Measurements from ENCODE around the gene C19orf53. TPM values are rescaled to one million over a fixed set of nuclear protein-coding genes. Genes with fewer than 3 reads are reported as not detected.

C19orf53 gene
- total and polyA plus RNA-seq, 10 of the 15 experiments (the other 5 are each of a cell fraction or from before 2014, with no cell fraction given), result 109 to 449 (median 218) TPM

DNA sequence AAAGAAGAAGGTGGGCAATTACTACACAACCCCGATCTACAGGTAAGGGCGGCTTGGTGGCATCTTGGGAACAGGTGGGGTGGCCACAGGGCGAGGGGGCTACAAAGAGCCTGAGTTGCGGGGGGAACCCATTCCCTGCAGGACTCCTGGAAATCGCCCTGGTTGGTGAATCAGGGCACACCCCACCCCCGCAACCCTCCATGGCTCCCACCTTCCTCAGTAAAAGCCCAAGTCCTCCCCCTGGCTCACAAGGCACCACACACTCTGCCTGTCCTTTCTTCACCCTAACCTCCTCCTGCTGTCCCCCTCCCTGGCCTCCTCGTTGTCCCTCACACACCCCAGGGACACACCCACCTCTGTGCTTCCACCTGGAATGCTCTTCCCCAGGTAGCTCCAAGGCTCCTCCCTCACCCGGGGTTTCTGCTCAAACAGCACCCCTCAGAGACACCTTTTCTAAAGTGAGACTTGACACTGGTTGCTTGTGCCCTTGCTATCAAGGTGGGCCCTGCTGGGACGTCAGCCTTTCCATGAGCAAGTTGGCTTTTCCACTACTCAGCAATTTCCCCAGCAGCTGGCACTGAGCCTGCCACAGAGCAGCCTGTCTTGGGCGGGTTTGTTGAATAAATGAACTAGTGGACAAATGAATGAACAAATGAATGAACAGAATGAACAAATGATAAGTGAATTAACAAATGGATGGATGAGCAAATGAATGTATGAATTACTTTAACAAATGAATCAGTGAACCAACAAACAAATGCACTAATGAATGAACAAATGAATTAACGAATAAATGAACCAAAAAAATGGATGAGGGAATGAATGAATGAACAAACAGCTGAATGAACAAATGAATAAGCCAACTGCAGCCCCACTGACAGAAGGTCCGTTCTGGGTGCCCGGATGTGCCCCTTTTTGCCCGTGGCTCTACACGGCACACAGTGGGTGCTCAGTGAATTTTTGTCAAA, 16.2 kb upstream of the C19orf53 start:
- WGBS (ENCODE audit: insufficient coverage, insufficient replicate concordance, low lambda C conversion rate, missing lambda C conversion rate), result 87% methylated on average over 15 of the region's 15 CpGs
- Histone ChIP-seq H3K79me2 (ENCODE audit: control insufficient read depth, insufficient read depth, low read length) (no peaks in the 10 kb centered on the region), H3K4me2 (ENCODE audit: control insufficient read depth, insufficient read depth) (no peak overlapping the region), H4K20me1 (ENCODE audit: control insufficient read depth, insufficient read depth) (no peaks in the 10 kb centered on the region), H3K36me3 (ENCODE audit: control insufficient read depth in 2 of 2, insufficient read depth in 2 of 2, low read length in 1 of 2) (peaks cover 12 to 21% of the 10 kb centered on the region in 2 experiments), H3K27ac (ENCODE audit: control insufficient read depth, insufficient read depth) (no peak overlapping the region), H3K27me3 (replicated peaks in 1 of 2; ENCODE audit: control insufficient read depth in 2 of 2, insufficient read depth in 2 of 2, low read length in 1 of 2) (no peaks in the 10 kb centered on the region), H3K9me3 (replicated peaks; ENCODE audit: control insufficient read depth, insufficient read depth, low read length) (no peaks in the 10 kb centered on the region), H2AFZ (ENCODE audit: control insufficient read depth, low read depth, low read length) (no peak overlapping the region), H3K4me3 (no peak overlapping the region), H3K9ac (ENCODE audit: control insufficient read depth, insufficient read depth, low read length) (no peak overlapping the region), H3K4me1 (ENCODE audit: control insufficient read depth, insufficient read depth, low read length) (no peaks in the 10 kb centered on the region)
- FAIRE-seq (no peak), DNase-seq (ENCODE audit: low read depth, low spot score) (no peak), ATAC-seq (no peak)
- POLR2A ChIA-PET, result no interaction called here
- in situ Hi-C loops (cut with MboI) (no loop called here), intact Hi-C loops (cut with micrococcal nuclease; ENCODE audit: unreplicated experiment) (no loop called here)
- TF ChIP-seq IRF4 (IDR thresholded peaks at IDR 0.05; ENCODE audit: low read depth, low read length), result no peak
- TF ChIP-seq, protein P1, sequence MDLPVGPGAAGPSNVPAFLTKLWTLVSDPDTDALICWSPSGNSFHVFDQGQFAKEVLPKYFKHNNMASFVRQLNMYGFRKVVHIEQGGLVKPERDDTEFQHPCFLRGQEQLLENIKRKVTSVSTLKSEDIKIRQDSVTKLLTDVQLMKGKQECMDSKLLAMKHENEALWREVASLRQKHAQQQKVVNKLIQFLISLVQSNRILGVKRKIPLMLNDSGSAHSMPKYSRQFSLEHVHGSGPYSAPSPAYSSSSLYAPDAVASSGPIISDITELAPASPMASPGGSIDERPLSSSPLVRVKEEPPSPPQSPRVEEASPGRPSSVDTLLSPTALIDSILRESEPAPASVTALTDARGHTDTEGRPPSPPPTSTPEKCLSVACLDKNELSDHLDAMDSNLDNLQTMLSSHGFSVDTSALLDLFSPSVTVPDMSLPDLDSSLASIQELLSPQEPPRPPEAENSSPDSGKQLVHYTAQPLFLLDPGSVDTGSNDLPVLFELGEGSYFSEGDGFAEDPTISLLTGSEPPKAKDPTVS (IDR thresholded peaks at IDR 0.05; ENCODE audit: low read depth, low read length), result no peak
- TF ChIP-seq, protein P2, sequence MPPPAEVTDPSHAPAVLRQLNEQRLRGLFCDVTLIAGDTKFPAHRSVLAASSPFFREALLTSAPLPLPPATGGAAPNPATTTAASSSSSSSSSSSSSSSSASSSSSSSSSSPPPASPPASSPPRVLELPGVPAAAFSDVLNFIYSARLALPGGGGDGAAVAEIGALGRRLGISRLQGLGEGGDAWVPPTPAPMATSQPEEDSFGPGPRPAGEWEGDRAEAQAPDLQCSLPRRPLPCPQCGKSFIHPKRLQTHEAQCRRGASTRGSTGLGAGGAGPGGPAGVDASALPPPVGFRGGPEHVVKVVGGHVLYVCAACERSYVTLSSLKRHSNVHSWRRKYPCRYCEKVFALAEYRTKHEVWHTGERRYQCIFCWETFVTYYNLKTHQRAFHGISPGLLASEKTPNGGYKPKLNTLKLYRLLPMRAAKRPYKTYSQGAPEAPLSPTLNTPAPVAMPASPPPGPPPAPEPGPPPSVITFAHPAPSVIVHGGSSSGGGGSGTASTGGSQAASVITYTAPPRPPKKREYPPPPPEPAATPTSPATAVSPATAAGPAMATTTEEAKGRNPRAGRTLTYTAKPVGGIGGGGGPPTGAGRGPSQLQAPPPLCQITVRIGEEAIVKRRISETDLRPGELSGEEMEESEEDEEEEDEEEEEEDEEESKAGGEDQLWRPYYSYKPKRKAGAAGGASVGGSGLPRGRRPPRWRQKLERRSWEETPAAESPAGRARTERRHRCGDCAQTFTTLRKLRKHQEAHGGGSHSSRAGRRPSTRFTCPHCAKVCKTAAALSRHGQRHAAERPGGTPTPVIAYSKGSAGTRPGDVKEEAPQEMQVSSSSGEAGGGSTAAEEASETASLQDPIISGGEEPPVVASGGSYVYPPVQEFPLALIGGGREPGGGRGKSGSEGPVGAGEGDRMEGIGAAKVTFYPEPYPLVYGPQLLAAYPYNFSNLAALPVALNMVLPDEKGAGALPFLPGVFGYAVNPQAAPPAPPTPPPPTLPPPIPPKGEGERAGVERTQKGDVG (CRISPR knock-in tag; IDR thresholded peaks at IDR 0.05), result no peak
- TF ChIP-seq, protein P3, sequence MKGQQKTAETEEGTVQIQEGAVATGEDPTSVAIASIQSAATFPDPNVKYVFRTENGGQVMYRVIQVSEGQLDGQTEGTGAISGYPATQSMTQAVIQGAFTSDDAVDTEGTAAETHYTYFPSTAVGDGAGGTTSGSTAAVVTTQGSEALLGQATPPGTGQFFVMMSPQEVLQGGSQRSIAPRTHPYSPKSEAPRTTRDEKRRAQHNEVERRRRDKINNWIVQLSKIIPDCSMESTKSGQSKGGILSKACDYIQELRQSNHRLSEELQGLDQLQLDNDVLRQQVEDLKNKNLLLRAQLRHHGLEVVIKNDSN (IDR thresholded peaks at IDR 0.05; ENCODE audit: borderline replicate concordance, extremely low read length, insufficient read depth, low read depth, low read length), result no peak
- TF ChIP-seq, protein P4, sequence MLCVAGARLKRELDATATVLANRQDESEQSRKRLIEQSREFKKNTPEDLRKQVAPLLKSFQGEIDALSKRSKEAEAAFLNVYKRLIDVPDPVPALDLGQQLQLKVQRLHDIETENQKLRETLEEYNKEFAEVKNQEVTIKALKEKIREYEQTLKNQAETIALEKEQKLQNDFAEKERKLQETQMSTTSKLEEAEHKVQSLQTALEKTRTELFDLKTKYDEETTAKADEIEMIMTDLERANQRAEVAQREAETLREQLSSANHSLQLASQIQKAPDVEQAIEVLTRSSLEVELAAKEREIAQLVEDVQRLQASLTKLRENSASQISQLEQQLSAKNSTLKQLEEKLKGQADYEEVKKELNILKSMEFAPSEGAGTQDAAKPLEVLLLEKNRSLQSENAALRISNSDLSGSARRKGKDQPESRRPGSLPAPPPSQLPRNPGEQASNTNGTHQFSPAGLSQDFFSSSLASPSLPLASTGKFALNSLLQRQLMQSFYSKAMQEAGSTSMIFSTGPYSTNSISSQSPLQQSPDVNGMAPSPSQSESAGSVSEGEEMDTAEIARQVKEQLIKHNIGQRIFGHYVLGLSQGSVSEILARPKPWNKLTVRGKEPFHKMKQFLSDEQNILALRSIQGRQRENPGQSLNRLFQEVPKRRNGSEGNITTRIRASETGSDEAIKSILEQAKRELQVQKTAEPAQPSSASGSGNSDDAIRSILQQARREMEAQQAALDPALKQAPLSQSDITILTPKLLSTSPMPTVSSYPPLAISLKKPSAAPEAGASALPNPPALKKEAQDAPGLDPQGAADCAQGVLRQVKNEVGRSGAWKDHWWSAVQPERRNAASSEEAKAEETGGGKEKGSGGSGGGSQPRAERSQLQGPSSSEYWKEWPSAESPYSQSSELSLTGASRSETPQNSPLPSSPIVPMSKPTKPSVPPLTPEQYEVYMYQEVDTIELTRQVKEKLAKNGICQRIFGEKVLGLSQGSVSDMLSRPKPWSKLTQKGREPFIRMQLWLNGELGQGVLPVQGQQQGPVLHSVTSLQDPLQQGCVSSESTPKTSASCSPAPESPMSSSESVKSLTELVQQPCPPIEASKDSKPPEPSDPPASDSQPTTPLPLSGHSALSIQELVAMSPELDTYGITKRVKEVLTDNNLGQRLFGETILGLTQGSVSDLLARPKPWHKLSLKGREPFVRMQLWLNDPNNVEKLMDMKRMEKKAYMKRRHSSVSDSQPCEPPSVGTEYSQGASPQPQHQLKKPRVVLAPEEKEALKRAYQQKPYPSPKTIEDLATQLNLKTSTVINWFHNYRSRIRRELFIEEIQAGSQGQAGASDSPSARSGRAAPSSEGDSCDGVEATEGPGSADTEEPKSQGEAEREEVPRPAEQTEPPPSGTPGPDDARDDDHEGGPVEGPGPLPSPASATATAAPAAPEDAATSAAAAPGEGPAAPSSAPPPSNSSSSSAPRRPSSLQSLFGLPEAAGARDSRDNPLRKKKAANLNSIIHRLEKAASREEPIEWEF (IDR thresholded peaks at IDR 0.05; ENCODE audit: insufficient replicate concordance, low read depth, low read length), result no peak
- peak; percentile 96 for TF ChIP-seq ZNF24 (IDR thresholded peaks at IDR 0.05)
- TF ChIP-seq ATF7 (IDR thresholded peaks at IDR 0.05; ENCODE audit: low read depth), result no peak
- RAD21 ChIA-PET (ENCODE audit: unreplicated experiment), result no interaction called here
- CTCF ChIA-PET, result interaction anchor here (0.6 kb wide), 1 partner anchor 312 kb away, joined by 3 read pairs; no protein-coding TSS in a partner anchor
- SMC1A ChIA-PET (ENCODE audit: uncharacterized antibody, unreplicated experiment), result no interaction called here
- BruUV-seq (replicated peaks), result no TSS peak

All from GM12878 (cell line).